GM19438 (cell line): ENCODE data around the gene SLIT2.

Experiments
- ATAC-seq: cut with Tn5 transposase; IDR thresholded peaks from one replicate; pipeline ENCODE4 v1.9.1; 2021; ENCODE audit warnings: low read depth; ENCODE audit not compliant: unreplicated experiment

SLIT2 gene, protein sequence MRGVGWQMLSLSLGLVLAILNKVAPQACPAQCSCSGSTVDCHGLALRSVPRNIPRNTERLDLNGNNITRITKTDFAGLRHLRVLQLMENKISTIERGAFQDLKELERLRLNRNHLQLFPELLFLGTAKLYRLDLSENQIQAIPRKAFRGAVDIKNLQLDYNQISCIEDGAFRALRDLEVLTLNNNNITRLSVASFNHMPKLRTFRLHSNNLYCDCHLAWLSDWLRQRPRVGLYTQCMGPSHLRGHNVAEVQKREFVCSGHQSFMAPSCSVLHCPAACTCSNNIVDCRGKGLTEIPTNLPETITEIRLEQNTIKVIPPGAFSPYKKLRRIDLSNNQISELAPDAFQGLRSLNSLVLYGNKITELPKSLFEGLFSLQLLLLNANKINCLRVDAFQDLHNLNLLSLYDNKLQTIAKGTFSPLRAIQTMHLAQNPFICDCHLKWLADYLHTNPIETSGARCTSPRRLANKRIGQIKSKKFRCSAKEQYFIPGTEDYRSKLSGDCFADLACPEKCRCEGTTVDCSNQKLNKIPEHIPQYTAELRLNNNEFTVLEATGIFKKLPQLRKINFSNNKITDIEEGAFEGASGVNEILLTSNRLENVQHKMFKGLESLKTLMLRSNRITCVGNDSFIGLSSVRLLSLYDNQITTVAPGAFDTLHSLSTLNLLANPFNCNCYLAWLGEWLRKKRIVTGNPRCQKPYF (N-terminal part only)

DNA sequence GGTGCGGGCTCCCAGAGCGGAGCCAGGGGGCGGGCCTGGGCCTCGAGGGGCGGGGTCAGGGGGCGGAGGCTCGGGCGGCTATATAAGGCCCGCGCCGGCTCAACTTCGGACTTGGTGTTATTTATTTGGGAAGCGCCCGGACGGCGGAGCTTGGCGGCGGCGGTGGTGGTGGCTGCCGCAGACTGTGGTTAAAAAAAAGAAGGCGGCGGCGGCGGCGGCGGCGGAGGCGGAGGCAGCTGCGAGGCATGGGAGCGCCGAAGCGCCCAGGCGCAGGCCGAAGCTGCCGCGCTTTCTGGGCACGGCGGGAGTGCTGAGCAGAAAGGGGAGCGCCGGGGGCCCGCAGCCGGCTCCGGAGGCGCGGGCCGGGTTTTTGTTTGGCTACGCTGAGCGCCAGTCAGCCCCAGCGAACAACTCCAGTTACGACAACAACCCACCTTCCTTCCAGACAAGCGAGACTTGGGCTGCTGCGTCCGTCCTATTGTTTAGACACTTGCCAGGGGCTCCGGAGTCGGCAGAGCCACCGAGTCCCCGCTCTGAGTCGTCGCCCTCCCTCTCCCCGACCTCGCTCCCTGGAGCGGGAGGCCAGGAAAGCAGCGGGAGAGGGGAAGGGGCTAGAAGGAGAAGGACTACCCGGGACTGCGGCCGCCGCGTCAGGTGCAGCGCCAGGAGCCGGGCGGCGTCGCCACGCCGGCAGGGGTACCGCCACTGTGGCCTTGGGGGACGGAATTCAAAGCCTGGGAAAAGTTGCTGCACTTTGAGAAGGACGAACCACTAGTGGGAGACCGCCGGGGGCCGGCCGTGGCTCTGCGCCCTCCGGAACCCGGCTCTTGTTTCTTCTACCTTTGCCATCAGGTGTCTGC is at the start of gene SLIT2:
SLIT2 (plus strand) TSS at position 110 of the 860 bp plus-strand sequence. CDS start 1,911 bp downstream, outside the sequence.
- ATAC-seq, result peak; percentile 54

DNA sequence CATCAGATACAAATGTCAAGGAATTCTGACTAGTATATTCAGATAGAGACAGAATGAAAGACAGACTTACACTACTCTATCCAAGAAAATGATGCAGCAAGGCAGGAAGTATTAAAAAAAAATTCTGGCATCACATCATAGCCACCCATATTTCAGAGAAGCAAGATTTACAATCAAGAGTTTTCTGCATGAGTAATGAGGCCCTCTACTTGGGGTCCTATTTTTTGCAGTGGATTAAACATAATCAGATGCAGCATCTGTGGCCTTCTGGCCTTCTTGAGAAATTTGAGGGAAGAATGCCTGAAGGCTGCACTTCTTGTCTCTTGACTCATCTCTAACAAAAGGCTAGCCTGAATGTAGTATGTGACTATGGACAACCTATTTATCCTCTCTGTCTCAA is 48.2 kb upstream of the SLIT2 start:
- no peak for ATAC-seq

DNA sequence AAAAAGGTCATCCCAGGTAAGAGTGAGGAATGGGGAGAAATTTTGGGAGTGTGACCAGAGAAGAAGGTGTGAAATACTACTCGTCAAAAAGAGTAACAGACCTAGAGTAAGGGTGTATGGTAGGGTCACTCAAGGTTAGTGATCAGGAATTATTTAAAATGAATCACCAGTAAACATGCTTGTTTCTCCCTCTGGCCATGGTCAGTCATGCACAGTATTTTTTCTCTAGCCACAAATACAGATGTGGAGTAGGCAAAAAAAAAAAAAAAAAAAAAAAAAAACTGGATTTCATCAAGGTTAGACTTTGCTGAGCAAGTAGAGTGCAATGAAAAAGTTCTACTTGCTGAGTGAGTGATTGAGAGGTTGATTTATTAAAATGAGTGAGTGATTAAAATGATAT is 34.2 kb upstream of the SLIT2 start:
- ATAC-seq, result no peak

DNA sequence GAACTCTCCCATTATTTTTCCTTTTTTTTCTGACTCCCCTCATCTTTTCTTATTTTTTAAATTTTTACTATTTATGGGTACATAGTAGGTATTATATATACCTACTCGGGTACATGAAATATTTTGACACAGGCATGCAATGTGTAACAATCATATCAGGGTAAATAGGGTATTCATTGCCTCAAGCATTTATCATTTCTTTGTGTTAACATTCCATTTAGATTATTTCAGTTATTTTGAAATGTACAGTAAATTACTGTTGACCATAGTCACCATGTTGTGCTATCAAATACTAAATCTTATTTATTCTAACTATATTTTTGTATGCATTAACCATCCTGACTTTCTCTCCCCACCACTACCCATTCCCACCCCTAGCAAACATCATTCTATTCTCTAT is 33.8 kb upstream of the SLIT2 start:
- no peak for ATAC-seq

DNA sequence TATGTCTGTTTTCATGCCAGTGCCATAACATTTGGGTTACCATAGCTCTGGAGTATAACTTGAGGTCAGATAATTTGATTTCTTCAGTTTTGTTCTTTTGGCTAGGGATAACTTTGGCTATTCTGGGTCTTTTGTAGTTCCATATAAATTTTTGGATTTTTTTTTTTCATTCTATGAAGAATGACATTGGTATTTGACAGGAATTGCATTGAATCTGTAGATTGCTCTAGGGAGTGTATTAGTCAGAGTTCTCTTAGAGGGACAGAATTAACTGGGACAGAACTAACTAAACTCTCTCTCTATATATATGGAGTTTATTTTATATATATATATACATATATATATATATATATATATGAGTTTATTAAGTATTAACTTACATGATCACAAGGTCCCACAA is 32.2 kb upstream of the SLIT2 start:
- no peak for ATAC-seq

DNA sequence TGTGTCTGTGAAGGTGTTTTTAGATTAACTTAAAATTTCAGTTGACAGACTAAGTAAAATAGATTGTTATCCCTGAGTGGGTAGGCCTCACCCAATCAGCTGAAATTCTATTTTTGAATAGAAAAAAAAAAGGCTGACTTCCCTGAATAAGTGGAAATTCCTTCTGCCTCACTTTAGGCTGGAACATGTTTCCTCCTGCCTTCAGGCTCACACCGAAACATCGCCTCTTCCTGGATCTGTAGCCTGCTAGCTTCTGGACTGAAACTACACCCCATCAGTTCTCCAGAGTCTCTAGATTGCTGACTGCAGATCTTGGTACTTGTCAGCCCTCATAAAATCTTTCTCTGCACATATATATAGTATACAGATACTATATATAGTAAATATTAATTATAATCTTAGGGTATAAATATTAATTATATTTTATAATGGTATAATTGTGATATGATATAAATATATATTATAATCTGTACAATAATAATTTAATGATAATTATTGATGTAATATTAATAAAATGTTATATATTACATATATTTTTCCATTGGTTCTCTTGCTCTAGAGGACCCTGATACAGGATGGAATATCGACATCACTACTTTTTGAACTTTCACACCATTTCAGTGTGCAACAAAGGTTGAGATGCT is 13.7 kb upstream of the SLIT2 start:
- ATAC-seq, result no peak

DNA sequence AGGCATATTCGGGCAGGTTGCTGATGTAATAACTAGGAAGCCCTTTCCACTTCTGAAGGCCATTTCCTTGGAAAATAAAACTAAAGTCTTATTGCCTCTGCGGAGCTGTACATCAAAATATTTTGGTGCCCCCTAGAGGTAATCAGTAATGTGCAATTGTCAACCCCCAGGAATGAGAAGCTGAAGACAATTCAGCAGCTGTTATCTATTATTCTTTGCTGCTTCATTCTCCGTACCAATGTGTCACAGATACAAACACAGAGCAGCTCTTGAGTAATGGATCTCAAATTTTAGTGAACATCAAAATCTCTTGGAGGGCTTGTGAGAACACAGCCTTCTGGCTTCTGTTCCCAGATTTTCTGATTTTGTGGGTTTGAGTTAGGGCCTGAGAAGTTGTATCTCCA is 3.5 kb upstream of the SLIT2 start:
- ATAC-seq, result no peak

DNA sequence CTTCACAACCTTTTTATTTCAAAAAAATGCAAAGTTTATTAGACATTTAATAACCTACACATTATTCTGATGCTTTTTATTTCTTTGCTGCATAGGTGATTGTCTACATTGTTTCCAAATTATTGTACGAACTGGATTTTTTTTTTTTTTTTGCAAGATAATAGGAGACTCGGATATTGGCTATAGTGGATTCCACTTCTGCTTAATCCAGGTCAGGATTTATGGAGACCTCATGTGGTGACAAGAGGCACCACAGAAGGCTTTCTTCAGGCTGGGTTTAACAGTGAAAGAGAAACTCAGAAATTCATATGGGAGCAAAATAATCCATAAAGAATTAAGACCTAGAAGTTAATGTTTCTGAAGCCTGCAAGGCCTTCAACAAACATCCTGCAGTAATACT is 2.4 kb upstream of the SLIT2 start:
- no peak for ATAC-seq

DNA sequence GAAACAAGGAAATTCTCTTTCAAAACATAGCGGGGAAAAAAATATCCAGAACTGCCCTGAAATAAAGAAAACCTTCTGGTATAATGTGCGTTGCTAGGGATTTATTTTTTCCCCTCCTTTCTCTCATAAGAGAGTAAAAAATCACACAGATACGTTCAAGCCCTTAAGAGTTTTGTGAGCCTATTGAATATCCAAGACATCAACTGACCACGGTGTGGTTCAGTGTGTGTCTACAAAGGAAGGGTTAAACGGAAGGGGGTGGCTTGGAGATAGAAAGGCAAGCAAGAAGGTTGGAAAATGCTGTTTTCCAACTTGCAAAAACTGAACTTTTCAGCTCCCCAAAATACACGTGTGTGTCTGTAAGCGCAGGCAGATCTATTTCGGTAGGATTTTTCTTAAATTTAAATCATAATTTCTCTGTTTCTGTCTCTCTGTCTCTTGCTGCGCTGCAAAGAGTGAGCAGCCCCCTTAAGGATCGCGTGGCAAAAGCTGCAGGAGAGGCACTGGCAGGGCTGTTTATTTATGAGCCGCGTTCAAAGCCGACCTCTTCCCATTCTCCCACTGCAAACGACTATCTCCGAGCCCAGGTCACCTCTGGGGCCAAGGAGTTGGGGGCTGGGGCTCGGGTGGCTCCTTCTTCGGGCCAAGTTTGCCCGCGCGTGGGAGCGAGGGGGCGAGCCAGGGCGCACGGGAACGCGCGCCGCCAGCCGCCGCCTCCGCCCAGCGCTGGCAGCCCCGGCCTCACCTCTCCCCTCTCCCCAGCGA is 492 bp upstream of the SLIT2 start:
- no peak for ATAC-seq

DNA sequence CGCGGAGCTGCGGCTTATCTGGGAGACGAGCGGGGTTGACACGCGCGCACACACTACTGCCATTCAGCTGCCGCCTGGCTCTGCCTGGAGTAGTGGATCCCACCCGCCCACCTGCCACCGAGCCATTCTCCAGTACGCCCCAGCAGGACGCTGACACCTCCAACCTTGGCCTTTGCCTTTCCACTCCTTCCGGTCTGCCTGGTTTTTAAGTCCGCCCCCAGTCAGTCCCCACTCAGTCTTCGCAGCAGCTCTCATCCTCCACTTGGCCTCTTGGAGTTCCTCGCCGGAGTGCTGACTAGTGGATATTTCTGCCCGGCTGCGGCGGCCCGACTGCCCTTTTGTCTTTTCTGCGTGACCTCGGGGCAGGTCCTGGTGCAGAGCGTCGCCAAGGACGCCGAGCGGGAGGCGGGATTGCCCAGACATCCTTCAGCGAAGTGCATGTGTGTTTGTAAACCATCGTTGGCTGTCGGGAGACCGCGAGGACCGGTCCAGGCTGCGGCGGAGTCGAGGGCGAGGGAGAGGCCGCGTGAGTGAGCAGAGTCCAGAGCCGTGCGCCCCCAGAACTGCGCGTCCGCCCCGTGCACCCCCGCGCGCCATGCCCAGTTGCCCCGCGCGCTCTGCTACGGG is 1.1 kb downstream of the SLIT2 start:
- no peak for ATAC-seq

DNA sequence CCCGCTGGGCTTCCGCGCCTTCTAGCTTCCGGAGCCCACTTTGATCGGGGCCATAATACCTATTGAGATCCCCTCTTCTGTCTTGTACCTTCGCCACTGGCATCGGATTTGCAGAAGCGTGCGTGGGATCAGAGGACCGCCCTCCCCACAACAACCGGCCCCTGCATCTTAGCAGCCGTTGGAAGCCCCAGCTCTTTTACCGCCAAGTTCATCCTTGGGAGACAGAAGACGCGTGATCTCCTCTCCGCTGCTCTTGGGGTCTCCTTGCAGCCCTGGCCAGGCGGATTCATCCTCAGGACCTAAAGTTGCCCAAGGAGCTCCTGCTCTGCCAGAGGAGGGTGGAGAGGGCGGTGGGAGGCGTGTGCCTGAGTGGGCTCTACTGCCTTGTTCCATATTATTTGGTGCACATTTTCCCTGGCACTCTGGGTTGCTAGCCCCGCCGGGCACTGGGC is 1.6 kb downstream of the SLIT2 start:
- ATAC-seq, result no peak

DNA sequence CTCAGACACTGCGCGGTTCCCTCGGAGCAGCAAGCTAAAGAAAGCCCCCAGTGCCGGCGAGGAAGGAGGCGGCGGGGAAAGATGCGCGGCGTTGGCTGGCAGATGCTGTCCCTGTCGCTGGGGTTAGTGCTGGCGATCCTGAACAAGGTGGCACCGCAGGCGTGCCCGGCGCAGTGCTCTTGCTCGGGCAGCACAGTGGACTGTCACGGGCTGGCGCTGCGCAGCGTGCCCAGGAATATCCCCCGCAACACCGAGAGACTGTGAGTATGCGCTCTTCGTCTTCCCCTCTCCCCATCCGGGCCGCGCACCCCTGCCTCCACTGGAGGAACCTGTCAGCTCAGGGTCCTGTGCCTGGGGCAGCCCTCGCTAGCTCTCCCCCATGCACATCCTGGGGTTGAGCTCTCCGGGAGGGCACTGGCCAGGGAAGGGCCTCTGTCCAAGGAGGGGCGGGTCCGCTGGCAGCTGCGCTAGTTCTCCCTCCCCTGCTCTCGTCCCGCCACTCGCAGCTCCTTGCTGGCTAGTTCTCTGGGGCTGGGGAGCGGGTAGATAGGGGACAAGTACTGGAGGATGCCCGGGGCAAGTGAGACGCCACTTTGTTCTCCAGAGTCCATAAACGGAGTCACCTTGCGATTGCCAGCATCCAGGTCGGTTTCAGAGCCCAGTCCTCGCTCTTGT is 2.2 kb downstream of the SLIT2 start:
- ATAC-seq, result no peak

DNA sequence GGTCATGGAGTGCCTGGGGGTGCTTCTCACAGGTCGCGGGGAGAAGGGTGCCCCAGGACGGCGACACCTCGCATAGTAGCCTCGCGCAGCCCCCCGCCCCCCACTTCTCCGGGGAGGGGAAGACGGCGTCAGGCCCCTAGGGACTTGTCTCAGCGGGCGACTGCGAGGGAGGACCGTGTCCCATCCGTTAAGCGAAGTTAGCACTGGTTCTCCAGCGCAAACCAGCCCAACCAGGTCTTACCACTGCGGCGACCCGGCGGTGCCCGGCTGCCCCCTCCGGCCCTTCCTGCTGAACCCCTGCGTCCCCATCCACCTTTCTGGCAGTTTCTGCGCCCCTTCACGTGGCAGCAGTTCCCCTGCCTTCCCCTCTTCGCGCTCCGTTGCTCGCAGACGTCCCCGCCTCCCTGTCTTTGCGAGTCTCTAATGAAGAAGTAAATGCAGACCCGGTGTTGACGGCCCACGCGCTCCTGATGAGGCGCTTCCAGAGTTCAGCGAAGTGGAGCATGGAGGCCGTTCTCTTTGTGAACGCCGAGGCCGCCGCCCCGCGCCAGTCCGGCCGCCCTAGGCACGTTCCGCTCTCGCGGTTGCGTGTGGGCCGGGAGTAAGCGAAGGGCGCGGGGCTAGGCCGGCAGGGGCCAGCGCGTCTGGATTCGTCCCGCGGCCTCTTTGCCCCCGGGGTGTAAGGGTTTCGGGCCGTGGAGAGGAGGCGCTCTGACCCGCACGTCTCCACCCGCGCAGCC is 3.0 kb downstream of the SLIT2 start:
- ATAC-seq, result no peak

DNA sequence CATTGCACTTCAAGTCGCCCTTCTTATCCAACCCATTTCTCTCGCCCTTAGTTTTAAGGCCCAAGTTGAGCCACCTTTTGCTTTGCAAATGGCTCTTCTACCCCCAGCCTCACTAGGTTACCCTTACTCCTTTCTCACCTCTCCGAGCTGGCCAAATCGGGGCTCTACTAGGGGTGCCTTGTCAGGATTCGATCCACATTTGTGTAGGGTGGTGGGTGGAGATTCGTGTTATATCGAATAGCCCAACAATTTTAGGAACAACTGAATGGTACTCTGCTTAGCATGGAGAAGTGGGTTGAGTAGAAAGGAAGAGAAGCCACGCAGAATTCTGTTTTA is 3.5 kb downstream of the SLIT2 start:
- no peak for ATAC-seq

DNA sequence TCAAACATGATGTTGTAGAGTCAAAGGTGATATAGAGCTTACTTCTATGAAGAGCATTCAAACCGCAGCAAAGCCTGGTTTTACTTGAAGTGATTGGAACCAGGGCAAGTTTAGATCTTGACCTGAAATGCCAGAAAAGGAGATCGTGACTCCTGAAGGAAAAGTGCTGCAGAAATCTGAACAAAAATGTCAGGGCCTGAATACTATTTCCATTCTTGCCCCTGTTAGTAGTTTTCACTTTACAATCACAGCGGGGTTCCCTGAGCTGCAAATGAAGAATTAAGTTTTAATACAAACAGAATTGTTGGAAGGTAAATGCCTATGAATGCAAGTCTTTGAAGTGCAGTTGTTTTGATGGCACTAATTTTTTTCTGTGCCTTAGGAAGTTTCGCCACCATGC is 4.1 kb downstream of the SLIT2 start:
- no peak for ATAC-seq

DNA sequence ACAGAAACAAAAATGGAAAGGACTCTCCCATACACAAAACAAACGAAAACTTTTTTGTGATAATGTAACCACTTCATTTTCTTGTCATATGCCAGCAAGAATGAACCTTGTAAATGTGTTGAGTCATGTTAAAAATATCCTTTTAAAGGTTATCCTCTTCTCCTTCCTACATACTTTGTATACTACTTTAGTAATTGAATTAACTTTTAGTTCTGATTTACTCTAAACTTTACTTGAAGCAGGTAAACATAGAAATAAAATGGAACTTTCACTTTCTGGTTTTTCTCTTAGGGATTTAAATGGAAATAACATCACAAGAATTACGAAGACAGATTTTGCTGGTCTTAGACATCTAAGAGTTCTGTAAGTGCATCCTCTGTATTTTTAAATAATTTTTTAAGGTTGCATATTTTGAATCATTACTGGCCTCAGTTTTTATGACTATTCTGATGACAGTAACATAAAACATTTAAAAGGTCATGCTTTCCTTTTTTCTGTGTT is 4.7 kb downstream of the SLIT2 start:
- no peak for ATAC-seq

DNA sequence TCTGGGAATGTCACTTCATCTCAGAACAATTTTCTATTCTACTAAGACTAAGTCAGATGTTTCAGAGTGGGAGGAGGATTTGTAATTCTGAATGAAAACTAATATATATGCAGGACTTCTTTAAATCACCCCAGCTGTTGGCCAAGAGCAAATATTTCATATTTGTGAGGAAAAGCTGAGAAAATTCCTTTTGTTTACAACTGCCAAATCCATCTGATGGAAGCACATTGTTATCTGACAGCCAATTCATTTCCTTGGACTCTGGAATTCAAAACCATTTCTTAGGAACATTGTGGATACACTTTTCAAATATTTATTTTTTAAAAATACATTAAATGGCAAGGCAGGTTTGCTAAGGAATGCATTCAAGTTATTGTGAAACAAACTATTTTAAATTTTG is 8.0 kb downstream of the SLIT2 start:
- ATAC-seq, result no peak

DNA sequence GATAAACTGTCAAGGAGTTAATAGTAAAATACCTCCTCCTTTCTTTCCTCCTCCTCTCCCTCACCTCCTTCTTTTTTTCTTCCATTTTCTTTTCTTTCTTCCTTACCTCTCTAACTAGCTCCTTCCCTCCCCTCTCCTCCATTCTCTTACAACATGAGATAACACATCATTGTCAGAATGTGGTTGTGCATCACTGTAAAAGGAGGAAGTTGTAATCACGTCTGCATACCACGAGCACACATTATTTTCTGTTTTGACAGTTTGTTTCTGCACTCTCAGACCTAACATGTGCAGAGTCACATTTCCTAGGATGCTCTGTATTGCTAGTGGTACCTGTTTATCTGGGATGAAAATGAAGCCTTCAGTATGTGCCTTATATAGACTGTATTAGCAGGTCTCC is 9.1 kb downstream of the SLIT2 start:
- no peak for ATAC-seq
